PC-3 (cell line): ENCODE results near the gene ARIH2. TPM values are rescaled to one million over a fixed set of nuclear protein-coding genes. Genes with fewer than 3 reads are reported as not detected.

Experiments used
- ATAC-seq: fragments of 200-7000 bp; cut with Tn5 transposase; 2 replicates; pipeline ENCODE4 v1.9.1; 2020; ENCODE audit warnings: mild to moderate bottlenecking, moderate library complexity
- BruUV-seq: library from RNA; stranded (reverse); fragments of 400-500 nt; replicated peaks from 2 replicates; lab custom pipeline; 2021; lab: Mats Ljungman, UMichigan
- CTCF ChIA-PET: fragments of 300-600 bp; sonication (Branson Sonifier 250); formaldehyde crosslinking; loops from one replicate; lab custom pipeline; 2022; ENCODE audit warnings: antibody characterized with exemption; lab: Charles Lee
- POLR2A ChIA-PET: fragments of 300-600 bp; sonication (Branson Sonifier 250); formaldehyde crosslinking; loops from one replicate; lab custom pipeline; 2022; ENCODE audit warnings: antibody characterized with exemption; ENCODE audit not compliant: unreplicated experiment; lab: Charles Lee
- DNase-seq: peaks from one replicate; pipeline ENCODE4 v3.0.0-alpha.2; 2015
- H2AFZ ChIP-seq: fragments of 300-600 bp; sonication (generic); 2 replicates; pipeline ENCODE4 v1.6.0; 2016; ENCODE audit warnings: antibody characterized with exemption, low read length
- H3F3A ChIP-seq: fragments of 300-600 bp; sonication (generic); one replicate; pipeline ENCODE4 v1.6.0; 2017; ENCODE audit warnings: antibody characterized with exemption, low read length, control low read depth, mild to moderate bottlenecking; ENCODE audit not compliant: unreplicated experiment
- H3K27ac ChIP-seq: fragments of 300-600 bp; sonication (generic); 2 replicates; pipeline ENCODE4 v1.5.1; 2016; ENCODE audit warnings: mild to moderate bottlenecking, low read length
- H3K27me3 ChIP-seq: fragments of 300-600 bp; sonication (generic); 2 replicates; pipeline ENCODE4 v1.6.1; 2016; ENCODE audit warnings: low read length, mixed read lengths
- H3K36me3 ChIP-seq: fragments of 300-600 bp; sonication (generic); 2 replicates; pipeline ENCODE4 v1.6.1; 2016; ENCODE audit warnings: low read depth, mixed run types, low read length, mixed read lengths
- H3K4me1 ChIP-seq: fragments of 300-600 bp; sonication (generic); 2 replicates; pipeline ENCODE4 v1.5.1; 2016; ENCODE audit warnings: low read length; ENCODE audit not compliant: insufficient read depth
- H3K4me2 ChIP-seq: fragments of 300-600 bp; sonication (generic); 2 replicates; pipeline ENCODE4 v1.6.0; 2016; ENCODE audit warnings: low read length
- H3K4me3 ChIP-seq: fragments of 300-600 bp; sonication (generic); 2 replicates; pipeline ENCODE4 v1.5.1; 2016; ENCODE audit warnings: mild to moderate bottlenecking, low read length, mixed read lengths
- H3K79me2 ChIP-seq: fragments of 300-600 bp; sonication (generic); 2 replicates; pipeline ENCODE4 v1.6.1; 2017; ENCODE audit warnings: low read length, mixed read lengths
- H3K9ac ChIP-seq: fragments of 300-600 bp; sonication (generic); 2 replicates; pipeline ENCODE4 v1.6.0; 2016; ENCODE audit warnings: mild to moderate bottlenecking, low read length
- H3K9me2 ChIP-seq: fragments of 300-600 bp; sonication (generic); replicated peaks from 2 replicates; pipeline ENCODE4 v1.6.1; 2016; ENCODE audit warnings: mixed run types, low read length, mixed read lengths
- H3K9me3 ChIP-seq: fragments of 300-600 bp; sonication (generic); 2 replicates; pipeline ENCODE4 v1.6.1; 2016; ENCODE audit warnings: low read length, mixed read lengths
- H4K20me1 ChIP-seq: fragments of 300-600 bp; sonication (generic); 2 replicates; pipeline ENCODE4 v1.6.1; 2016; ENCODE audit warnings: low read length, mixed read lengths
- EZH2 ChIP-seq: fragments of 300-600 bp; sonication (generic); IDR thresholded peaks from one replicate; pipeline ENCODE4 v1.6.1; 2017; ENCODE audit warnings: antibody characterized with exemption, mild to moderate bottlenecking, low read length; ENCODE audit not compliant: unreplicated experiment
- EZH2phosphoT487 ChIP-seq: fragments of 300-600 bp; sonication (generic); IDR thresholded peaks from 2 replicates; pipeline ENCODE4 v1.6.1; 2018; ENCODE audit warnings: mild to moderate bottlenecking, antibody characterized with exemption, low read length, borderline replicate concordance
- intact Hi-C: fragments of 100-400 bp; cut with micrococcal nuclease; formaldehyde crosslinking; loops from 2 replicates; pipeline ENCODE4 v1.9.0; 2023
- total RNA-seq: library from RNA; depleted of rRNA; stranded (reverse); fragments of >200 nt; gene quantifications from 2 replicates; pipeline ENCODE4 v1.2.3, GENCODE V29; 2014
- TF ChIP-seq, protein P1 (sequence below): fragments of 300-600 bp; sonication (generic); conservative IDR thresholded peaks from 2 replicates; pipeline ENCODE4 v1.5.1; 2017; ENCODE audit warnings: antibody characterized with exemption, low read depth, mild to moderate bottlenecking, low read length

Gene ARIH2
- total RNA-seq, 1 experiment from 2014 or later: 136 TPM

DNA sequence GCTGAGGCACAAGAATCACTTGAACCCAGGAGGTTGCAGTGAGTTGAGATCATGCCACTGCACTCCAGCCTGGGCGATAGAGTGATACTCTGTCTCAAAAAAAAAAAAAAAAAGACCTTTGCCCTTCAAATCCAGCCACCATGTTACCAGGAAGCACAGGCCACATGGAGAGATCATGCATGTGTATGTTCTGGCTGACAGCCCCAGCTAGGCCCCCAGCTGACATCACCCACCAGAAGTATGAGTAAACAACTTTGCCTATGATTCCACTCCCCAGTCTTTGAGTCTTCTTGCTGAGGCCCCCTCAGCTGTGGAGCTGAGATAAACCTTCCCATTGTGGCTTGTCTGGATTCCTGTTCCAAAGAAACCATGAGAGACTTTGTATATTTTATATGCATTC, 3.3 kb upstream of the ARIH2 start:
- BruUV-seq: no TSS peak
- POLR2A ChIA-PET: interaction anchor here (0.6 kb wide), 1 partner anchor 34 kb away, joined by 3 read pairs; no protein-coding TSS in a partner anchor
- Histone ChIP-seq H3K9me3 (no peaks in the 10 kb centered on the region), H4K20me1 (peaks cover 5% of the 10 kb centered on the region; the same call in 1 of the 2 replicates), H3K27ac (no peak overlapping the region), H3K9ac (no peak overlapping the region), H3K4me1 (peaks cover 7% of the 10 kb centered on the region; the same call in 1 of the 2 replicates), H3K79me2 (peaks cover 26% of the 10 kb centered on the region), H3K4me2 (no peak overlapping the region), H3K9me2 (no peaks in the 10 kb centered on the region), H3F3A (no peaks in the 10 kb centered on the region), H3K36me3 (no peaks in the 10 kb centered on the region), H3K27me3 (no peaks in the 10 kb centered on the region), H3K4me3 (no peak overlapping the region), H2AFZ (no peak overlapping the region)
- intact Hi-C loops: no loop called here
- TF ChIP-seq EZH2: no peak
- TF ChIP-seq, protein P1, sequence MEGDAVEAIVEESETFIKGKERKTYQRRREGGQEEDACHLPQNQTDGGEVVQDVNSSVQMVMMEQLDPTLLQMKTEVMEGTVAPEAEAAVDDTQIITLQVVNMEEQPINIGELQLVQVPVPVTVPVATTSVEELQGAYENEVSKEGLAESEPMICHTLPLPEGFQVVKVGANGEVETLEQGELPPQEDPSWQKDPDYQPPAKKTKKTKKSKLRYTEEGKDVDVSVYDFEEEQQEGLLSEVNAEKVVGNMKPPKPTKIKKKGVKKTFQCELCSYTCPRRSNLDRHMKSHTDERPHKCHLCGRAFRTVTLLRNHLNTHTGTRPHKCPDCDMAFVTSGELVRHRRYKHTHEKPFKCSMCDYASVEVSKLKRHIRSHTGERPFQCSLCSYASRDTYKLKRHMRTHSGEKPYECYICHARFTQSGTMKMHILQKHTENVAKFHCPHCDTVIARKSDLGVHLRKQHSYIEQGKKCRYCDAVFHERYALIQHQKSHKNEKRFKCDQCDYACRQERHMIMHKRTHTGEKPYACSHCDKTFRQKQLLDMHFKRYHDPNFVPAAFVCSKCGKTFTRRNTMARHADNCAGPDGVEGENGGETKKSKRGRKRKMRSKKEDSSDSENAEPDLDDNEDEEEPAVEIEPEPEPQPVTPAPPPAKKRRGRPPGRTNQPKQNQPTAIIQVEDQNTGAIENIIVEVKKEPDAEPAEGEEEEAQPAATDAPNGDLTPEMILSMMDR: no peak
- no peak for TF ChIP-seq EZH2phosphoT487
- ATAC-seq (no peak), DNase-seq (no peak)
- CTCF ChIA-PET: interaction anchor here (1.0 kb wide), 1 partner anchor 175 kb away, joined by 6 read pairs; no protein-coding TSS in a partner anchor

DNA sequence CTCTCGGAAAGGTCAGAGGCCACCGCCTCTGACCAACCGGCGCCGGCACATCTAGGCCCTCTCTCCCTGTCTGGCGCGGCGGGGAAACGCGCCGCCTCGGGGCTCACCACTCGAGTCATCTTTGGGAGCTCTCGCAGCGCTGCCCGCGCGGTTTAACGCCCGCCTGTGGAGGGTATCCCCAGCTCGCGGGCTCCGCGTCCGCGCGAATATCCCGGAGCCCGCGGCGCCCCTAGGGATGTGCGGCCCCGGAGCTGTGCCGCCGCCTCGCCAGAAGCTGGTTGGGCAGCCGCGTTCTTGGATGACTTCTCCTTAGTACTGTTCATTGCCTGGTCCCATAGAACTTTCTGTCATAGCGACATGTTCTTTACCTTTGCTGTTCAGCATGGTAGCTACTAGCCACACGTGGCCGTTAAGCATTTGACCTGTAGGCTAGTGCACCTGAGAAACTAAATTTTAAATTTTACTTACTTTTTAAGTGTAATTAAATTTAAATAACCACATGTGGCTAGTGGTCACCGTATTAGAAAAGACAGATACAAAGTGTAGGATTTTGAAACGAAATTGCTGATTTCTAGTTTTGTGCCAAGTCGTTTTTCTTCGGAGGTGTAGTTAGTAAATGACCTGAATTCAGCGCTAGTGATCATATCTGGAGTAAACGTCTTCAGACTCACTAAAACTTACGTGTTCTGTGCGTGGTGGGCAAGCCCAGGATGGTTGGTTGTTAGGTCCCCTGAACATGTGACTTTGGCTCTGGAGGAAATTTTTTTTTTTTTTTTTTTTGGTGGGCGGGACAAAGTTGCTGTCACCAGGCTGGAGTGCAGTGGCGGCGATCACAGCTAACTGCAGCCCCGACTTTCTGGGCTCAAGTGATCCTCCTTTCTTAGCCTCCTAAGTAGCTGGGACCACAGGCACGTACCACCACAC, 835 bp downstream of the ARIH2 start:
- ChIA-PET POLR2A (interaction anchor here (0.5 to 0.7 kb wide), 6 partner anchors 19 to 213 kb away, joined by 3 to 11 read pairs (median 5); partner anchors contain the start of gene LAMB2), CTCF (interaction anchor here (0.6 kb wide), 1 partner anchor 122 kb away, joined by 3 read pairs; no protein-coding TSS in a partner anchor)
- no peaks in the 10 kb centered on the region for H3F3A ChIP-seq
- H3K79me2 ChIP-seq: peaks cover 61% of the 10 kb centered on the region
- peak overlapping the region; percentile 89 for H3K4me2 ChIP-seq
- H3K9me2 ChIP-seq: no peaks in the 10 kb centered on the region
- H3K4me3 ChIP-seq: peak overlapping the region; percentile 95
- TF ChIP-seq, protein P1: no peak
- TF ChIP-seq EZH2phosphoT487: no peak
- no peak for TF ChIP-seq EZH2
- H3K9me3 ChIP-seq: no peaks in the 10 kb centered on the region
- peaks cover 14% of the 10 kb centered on the region for H4K20me1 ChIP-seq
- DNase-seq (peak; percentile 64), ATAC-seq (peak; percentile 23)
- peaks cover 13% of the 10 kb centered on the region for H3K4me1 ChIP-seq
- peak overlapping the region; percentile 71 for H3K27ac ChIP-seq
- BruUV-seq: TSS peak; percentile 57
- H3K27me3 ChIP-seq: no peaks in the 10 kb centered on the region
- intact Hi-C loops: loop anchor here (2.0 kb wide), 1 partner anchor 73 kb away; the partner anchor contains the start of gene PRKAR2A
- H3K9ac ChIP-seq: peak overlapping the region; percentile 96
- H2AFZ ChIP-seq: peak overlapping the region; percentile 86
- H3K36me3 ChIP-seq: peaks cover 8% of the 10 kb centered on the region; the same call in 1 of the 2 replicates
